GM18868 (cell line): ENCODE data around the gene FAM72A.
A peak's percentile ranks its signal among the peaks of the same experiment; 100 is the strongest.
"Not testable (repeated sequence)": the region's sequence is repeated elsewhere in the genome, so short reads cannot be mapped to it uniquely, and the experiment has no call there.

Experiments
- ATAC-seq: cut with Tn5 transposase; IDR thresholded peaks from one replicate; pipeline ENCODE4 v1.9.1; 2021; ENCODE audit warnings: mild to moderate bottlenecking, moderate library complexity; ENCODE audit not compliant: unreplicated experiment

The FAM72A gene

DNA sequence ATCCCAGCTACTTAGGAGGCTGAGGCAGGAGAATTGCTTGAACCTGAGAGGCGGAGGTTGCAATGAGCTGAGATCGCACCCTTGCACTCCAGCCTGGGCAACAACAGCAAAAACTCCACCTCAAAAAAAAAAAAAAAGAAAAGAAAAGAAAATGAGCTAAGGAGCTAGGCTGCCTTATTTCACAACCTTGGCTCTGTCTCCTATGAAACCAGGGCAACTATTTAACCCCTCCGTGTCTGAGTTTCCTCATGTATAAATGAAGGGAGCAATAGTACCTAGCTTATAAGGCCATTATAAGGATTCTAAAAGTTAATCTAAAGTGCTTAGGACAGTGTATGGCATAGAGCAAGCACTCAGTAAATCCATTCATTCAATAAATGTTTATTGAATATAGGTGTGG is 32.8 kb downstream of the FAM72A start:
- ATAC-seq: not testable (repeated sequence)

DNA sequence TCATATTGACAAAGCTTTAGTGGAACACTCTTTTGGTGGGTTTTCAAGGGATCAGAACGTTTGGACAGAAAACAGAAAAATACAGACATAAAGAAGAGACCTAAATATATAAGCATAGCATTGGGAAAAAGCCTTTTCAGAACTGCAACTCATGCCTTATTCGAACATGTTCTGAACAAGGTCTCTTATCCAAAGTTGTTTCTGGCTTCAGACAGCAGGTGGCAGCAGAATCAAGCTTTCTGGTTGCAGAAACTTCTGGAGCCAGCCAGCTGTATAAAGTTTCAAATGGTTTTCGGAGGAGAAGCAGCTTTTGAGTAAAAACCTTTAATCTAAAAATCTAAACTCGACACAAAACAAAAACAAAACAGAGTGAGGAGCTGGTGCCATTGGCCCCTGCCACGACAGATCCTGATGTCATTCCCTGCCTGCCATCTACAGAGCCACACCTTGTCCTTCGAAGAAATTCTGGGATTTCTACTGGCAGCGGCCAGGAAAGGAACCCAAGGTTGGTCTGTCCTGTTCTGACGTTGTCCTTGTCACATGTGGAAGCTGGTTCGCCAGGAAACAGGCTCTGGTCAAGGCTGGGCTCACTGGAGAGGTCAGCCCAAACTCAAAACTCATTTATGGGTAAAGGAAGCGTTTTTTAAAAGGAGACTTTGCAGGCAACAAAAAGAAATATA is 35.1 kb downstream of the FAM72A start:
- ATAC-seq: peak; percentile 61

DNA sequence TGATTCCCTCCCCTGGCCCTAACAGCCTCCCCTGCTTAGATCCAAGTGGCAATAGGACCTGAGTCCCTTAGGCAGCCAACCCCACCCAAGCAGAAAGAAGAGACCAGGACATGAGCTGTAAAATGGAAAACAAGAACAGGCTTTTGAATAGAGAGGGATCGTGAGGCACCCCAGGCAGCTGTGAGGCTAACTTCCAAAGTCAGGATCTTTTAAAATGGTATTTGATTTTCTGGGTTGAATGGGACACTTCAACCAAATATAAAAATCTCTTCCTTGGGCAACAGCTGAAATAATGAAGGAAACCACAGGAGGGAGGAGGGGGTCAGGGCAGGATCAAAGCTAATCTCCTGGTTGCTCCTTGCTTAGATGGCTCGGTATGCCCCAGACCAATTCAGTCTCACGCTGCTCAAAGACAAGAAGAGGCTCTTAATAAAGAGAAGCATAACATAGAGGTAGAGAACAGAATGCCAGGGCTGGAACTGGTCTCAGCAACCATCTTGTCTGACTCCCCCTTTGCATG is 56.8 kb downstream of the FAM72A start:
- no peak for ATAC-seq

DNA sequence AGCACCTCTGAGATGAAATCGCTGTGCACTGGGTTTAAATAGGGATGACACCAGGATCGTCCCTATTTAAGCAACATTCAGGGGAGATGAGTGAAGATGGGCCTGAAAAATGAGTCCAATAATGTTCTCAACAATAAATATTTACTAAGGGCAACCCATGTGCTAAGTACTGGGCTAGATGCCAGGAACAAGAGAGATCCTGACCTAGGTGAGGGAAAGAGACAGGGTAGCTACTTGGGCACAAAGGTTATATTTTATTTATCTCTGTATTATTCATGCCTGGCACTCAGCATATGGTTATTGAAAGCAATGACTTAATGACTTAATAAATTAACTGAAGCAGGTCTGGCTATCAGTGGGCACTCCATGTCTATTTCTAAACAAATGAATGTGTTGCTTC is 58.0 kb downstream of the FAM72A start:
- ATAC-seq: no peak

DNA sequence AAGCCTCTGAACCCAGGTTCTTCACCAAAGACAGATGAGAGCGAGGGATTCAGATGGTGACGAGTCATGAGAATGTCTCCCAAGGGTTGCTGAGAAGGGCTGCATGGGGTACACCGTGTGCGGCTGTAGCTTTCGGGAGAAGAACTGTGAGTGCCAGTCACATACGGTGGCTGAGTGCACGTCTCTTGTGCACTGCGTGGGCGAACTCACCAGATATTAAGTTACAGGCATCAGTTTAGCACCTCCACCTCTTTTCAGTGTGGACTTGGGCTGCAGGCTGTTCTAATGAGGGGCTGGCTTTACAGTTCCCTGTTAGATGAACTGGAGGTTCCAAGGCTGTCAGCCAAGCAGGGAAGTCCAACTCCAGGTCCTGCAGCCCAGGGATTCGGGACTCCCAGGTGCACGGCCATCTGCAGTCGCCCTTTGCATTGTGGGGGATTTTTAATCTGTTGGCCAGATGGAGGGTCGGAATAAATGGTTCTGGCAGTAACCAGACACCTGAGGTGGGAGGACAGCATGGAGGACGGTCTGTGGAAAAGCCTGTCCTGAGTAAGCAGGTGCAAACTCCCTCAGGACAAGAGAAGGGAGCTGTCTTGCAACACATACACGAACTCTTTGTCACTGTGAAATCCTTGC is 59.0 kb downstream of the FAM72A start:
- ATAC-seq: no peak

DNA sequence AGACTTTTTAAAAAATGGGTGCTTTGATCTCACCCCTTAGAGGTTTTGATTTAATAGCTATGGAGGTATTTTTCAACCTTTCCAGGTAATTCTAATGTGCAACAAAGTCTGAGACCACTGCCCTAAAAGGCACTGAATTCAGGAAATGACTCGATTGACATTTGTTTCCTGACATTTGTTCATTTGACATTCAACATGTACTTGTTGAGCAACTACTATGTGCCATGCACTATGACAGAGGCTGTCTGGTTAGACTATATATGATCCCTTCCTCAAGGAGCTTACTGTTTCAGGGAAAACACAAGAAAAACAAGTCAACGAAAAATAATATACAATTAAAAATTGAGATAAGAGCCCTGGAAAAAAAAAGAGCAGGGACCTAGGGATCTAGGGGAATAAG is 59.9 kb downstream of the FAM72A start:
- ATAC-seq: no peak

DNA sequence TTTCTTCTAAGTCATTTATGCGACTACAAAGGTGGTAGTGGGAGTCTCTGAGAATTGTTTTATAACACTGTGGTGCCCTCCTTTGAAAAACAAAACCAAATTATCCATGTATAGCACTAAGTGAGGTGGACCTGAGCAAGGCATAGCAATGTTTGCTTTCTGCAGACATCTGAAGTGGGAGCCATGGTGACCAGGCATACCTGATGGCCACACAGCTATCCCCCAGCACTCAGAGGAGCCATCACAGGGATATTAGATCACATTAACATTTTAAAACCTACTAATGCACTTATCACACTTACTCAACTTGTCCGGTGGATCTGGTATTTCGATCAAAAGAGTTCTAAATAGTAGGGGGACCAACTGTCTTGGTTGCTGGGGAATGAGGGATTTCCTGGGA is 60.6 kb downstream of the FAM72A start:
- no peak for ATAC-seq

DNA sequence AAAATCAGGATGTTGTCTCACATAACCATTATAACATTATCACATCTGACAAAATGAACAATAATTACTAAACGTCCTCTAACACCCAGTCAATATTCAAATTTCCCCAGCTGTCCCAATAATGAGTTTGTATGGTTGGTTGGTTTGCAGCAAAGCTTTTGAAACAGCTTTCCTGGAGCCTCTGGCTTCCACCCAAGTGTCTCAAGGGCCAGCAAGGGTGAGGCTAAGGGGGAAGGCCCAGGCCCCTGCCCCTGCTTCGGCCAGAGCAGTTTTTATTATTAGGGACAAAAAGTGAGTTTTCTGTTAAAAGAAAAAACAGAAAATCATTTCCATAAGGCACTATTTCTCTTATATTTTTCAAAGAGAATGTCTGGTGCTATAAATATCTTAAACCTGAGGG is 66.4 kb downstream of the FAM72A start:
- no peak for ATAC-seq
